ENCODE results near the gene NFIA.

Gene NFIA

GRCh38 chr1:61083013-61083806 is 849 bp downstream of the NFIA start:
- peak in 32 of 56 donors; percentile 8 to 82 (median 44) for DNase-seq

GRCh38 chr1:61083807-61084440 is 1.6 kb downstream of the NFIA start:
- DNase-seq = peak in 3 of 56 donors; percentile 17 to 37 (median 20)

- DNase-seq = no peak
These were observed 2.2 kb downstream of the NFIA start for GRCh38 chr1:61084491-61085031.

- DNase-seq = no peak
These were observed 3.0 kb downstream of the NFIA start for GRCh38 chr1:61085206-61085982.

- DNase-seq = no peak
These were observed 3.8 kb downstream of the NFIA start for GRCh38 chr1:61085983-61086644.

- peak in 4 of 56 donors; percentile 13 to 29 (median 18) for DNase-seq
These were observed 5.2 kb downstream of the NFIA start for GRCh38 chr1:61087571-61087970.

- peak in 2 of 56 donors; percentile 19 to 35 for DNase-seq
These were observed 6.0 kb downstream of the NFIA start for GRCh38 chr1:61088163-61088974.

- DNase-seq = no peak
These were observed 7.0 kb downstream of the NFIA start for GRCh38 chr1:61089338-61089737.

- no peak for DNase-seq
These were observed 7.4 kb downstream of the NFIA start for GRCh38 chr1:61089741-61090140.

- DNase-seq = peak in 20 of 56 donors; percentile 6 to 51 (median 22)
These were observed 8.3 kb downstream of the NFIA start for GRCh38 chr1:61090546-61091202.

- no peak for DNase-seq
These were observed 9.1 kb downstream of the NFIA start for GRCh38 chr1:61091455-61091854.

- DNase-seq = no peak
These were observed 10.3 kb downstream of the NFIA start for GRCh38 chr1:61092642-61093041.

- no peak for DNase-seq
These were observed 11.3 kb downstream of the NFIA start for GRCh38 chr1:61093525-61094137.

GRCh38 chr1:61094677-61095469 is 12.5 kb downstream of the NFIA start:
- no peak for DNase-seq

GRCh38 chr1:61095470-61095812 is 13.1 kb downstream of the NFIA start:
- DNase-seq = no peak

- DNase-seq = no peak
These were observed 15.0 kb downstream of the NFIA start for GRCh38 chr1:61097317-61097716.

GRCh38 chr1:61097722-61098121 is 15.4 kb downstream of the NFIA start:
- no peak for DNase-seq

- no peak for DNase-seq
These were observed 16.0 kb downstream of the NFIA start for GRCh38 chr1:61098333-61098732.

Measured in nucleus accumbens (tissue), 56 donors.